OCI-LY3 (cell line): ENCODE results near the gene CNIH1.

ENCODE experiments used
- EZH2phosphoT487 ChIP-seq: fragments of 200-600 bp; shearing (Covaris generic); IDR thresholded peaks from 2 replicates; pipeline ENCODE4 v1.6.1; 2018; ENCODE audit warnings: antibody characterized with exemption, mixed run types, low read depth
- TF ChIP-seq, protein P1 (sequence below): fragments of 200-600, 300-600 bp; sonication (generic); IDR thresholded peaks from 2 replicates; pipeline ENCODE4 v1.5.1; 2014; ENCODE audit warnings: antibody characterized with exemption, low read length, low read depth

DNA sequence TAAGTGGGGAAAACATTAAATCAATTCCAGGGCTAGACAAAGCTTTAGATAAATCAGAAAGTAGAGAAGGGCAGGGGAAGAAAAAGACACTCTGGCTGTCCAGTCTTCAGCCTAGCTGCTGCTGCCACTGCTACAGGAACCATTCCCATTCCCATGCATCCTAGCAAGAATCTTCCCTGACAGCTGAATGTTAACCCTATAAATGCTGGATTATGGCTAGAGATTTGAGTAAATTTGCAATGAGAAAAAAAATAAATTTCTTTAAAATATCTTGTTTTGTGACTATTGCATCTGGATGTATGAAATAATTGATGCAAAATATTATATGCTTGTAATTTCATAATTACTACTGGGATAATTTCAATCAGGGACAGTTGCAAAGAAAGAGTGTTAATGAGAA is 59.4 kb downstream of the CNIH1 start:
- TF ChIP-seq, protein P1, sequence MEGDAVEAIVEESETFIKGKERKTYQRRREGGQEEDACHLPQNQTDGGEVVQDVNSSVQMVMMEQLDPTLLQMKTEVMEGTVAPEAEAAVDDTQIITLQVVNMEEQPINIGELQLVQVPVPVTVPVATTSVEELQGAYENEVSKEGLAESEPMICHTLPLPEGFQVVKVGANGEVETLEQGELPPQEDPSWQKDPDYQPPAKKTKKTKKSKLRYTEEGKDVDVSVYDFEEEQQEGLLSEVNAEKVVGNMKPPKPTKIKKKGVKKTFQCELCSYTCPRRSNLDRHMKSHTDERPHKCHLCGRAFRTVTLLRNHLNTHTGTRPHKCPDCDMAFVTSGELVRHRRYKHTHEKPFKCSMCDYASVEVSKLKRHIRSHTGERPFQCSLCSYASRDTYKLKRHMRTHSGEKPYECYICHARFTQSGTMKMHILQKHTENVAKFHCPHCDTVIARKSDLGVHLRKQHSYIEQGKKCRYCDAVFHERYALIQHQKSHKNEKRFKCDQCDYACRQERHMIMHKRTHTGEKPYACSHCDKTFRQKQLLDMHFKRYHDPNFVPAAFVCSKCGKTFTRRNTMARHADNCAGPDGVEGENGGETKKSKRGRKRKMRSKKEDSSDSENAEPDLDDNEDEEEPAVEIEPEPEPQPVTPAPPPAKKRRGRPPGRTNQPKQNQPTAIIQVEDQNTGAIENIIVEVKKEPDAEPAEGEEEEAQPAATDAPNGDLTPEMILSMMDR: no peak
- no peak for TF ChIP-seq EZH2phosphoT487
